WTC11 (cell line): ENCODE data around the gene CNPY4. TPM values are rescaled to one million over a fixed set of nuclear protein-coding genes. Genes with fewer than 3 reads are reported as not detected.

Experiments
- ATAC-seq: fragments of 200-7000 bp; cut with Tn5 transposase; 2 replicates; pipeline ENCODE4 v1.10.0; 2021; ENCODE audit warnings: mild to moderate bottlenecking, moderate library complexity
- CTCF ChIA-PET: fragments of 300-600 bp; sonication (Branson Sonifier 250); formaldehyde crosslinking; loops from one replicate; lab custom pipeline; 2021; ENCODE audit warnings: antibody characterized with exemption; lab: Charles Lee
- POLR2A ChIA-PET: fragments of 350-600 bp; sonication (Branson Sonifier 250); formaldehyde crosslinking; loops from one replicate; lab custom pipeline; 2021; ENCODE audit warnings: antibody characterized with exemption; lab: Charles Lee
- DNase-seq: peaks from one replicate; pipeline ENCODE4 v3.0.0; 2021; ENCODE audit warnings: low spot score
- H3K27ac Mint-ChIP-seq: 2 replicates; pipeline ENCODE4 v1.8.0; 2021; ENCODE audit warnings: mixed read lengths
- H3K27me3 Mint-ChIP-seq: 2 replicates; pipeline ENCODE4 v1.8.0; 2021; ENCODE audit warnings: low read depth, mild to moderate bottlenecking, moderate library complexity, mixed read lengths
- H3K36me3 Mint-ChIP-seq: 2 replicates; pipeline ENCODE4 v1.8.0; 2021; ENCODE audit warnings: mixed read lengths
- H3K4me1 Mint-ChIP-seq: 2 replicates; pipeline ENCODE4 v1.8.0; 2022; ENCODE audit warnings: mixed read lengths
- H3K4me3 Mint-ChIP-seq: 2 replicates; pipeline ENCODE4 v1.8.0; 2021; ENCODE audit warnings: mild to moderate bottlenecking, moderate library complexity, mixed read lengths
- H3K9me3 Mint-ChIP-seq: 2 replicates; pipeline ENCODE4 v1.8.0; 2021; ENCODE audit warnings: mixed read lengths
- CBFB ChIP-seq: sonication (generic); formaldehyde crosslinking; IDR thresholded peaks from 2 replicates; pipeline ENCODE4 v1.8.1; 2022; ENCODE audit warnings: mild to moderate bottlenecking, low read depth, missing genetic modification reagents
- CDX4 ChIP-seq: fragments of 250-450 bp; sonication (Bioruptor Pico); IDR thresholded peaks from 2 replicates; pipeline ENCODE4 v1.9.0; 2021; ENCODE audit warnings: moderate library complexity, mild to moderate bottlenecking, inconsistent platforms, borderline replicate concordance
- E2F5 ChIP-seq: sonication (generic); formaldehyde crosslinking; IDR thresholded peaks from 2 replicates; pipeline ENCODE4 v1.8.1; 2022; ENCODE audit warnings: mild to moderate bottlenecking, moderate library complexity, missing genetic modification reagents
- ELF4 ChIP-seq: sonication (generic); formaldehyde crosslinking; IDR thresholded peaks from 2 replicates; pipeline ENCODE4 v1.8.1; 2022; ENCODE audit warnings: low read depth, mild to moderate bottlenecking, moderate library complexity, missing genetic modification reagents
- EMX1 ChIP-seq: fragments of 250-450 bp; sonication (Bioruptor Pico); IDR thresholded peaks from 2 replicates; pipeline ENCODE4 v1.8.0; 2021; ENCODE audit warnings: mild to moderate bottlenecking
- FOXP1 ChIP-seq: sonication (generic); formaldehyde crosslinking; IDR thresholded peaks from 2 replicates; pipeline ENCODE4 v1.8.0; 2022; ENCODE audit warnings: missing genetic modification reagents, mild to moderate bottlenecking, moderate library complexity, borderline replicate concordance
- GABPB1 ChIP-seq: sonication (generic); formaldehyde crosslinking; IDR thresholded peaks from 2 replicates; pipeline ENCODE4 v1.8.1; 2023; ENCODE audit warnings: mild to moderate bottlenecking, missing genetic modification reagents
- NFATC4 ChIP-seq: fragments of 250-450 bp; sonication (Bioruptor Pico); IDR thresholded peaks from 2 replicates; pipeline ENCODE4 v1.9.0; 2021; ENCODE audit warnings: mild to moderate bottlenecking
- TEAD4 ChIP-seq: sonication (generic); formaldehyde crosslinking; IDR thresholded peaks from 2 replicates; pipeline ENCODE4 v1.8.0; 2022; ENCODE audit warnings: mild to moderate bottlenecking, missing genetic modification reagents
- ZNF138 ChIP-seq: sonication (generic); formaldehyde crosslinking; conservative IDR thresholded peaks from 2 replicates; pipeline ENCODE4 v1.8.1; 2022; ENCODE audit warnings: mild to moderate bottlenecking, moderate library complexity, missing genetic modification reagents
- ZNF281 ChIP-seq: sonication (generic); formaldehyde crosslinking; IDR thresholded peaks from 2 replicates; pipeline ENCODE4 v1.8.0; 2023; ENCODE audit warnings: mild to moderate bottlenecking, missing genetic modification reagents
- ZNF416 ChIP-seq: fragments of 250-450 bp; sonication (Bioruptor Pico); IDR thresholded peaks from 2 replicates; pipeline ENCODE4 v1.9.0; 2021; ENCODE audit warnings: mild to moderate bottlenecking, inconsistent platforms
- total RNA-seq: library from RNA; stranded (reverse); gene quantifications from 3 replicates; pipeline ENCODE4 v1.2.3, GENCODE V29; 2021
- TF ChIP-seq, protein P1 (sequence below): sonication (generic); formaldehyde crosslinking; IDR thresholded peaks from 2 replicates; pipeline ENCODE4 v1.8.1; 2023; ENCODE audit warnings: mild to moderate bottlenecking, missing genetic modification reagents, borderline replicate concordance
- TF ChIP-seq, protein P2 (sequence below): sonication (generic); formaldehyde crosslinking; IDR thresholded peaks from 2 replicates; pipeline ENCODE4 v1.8.0; 2022; ENCODE audit warnings: missing genetic modification reagents

The CNPY4 gene
- total RNA-seq, 1 experiment from 2014 or later, result 15.1 TPM

DNA sequence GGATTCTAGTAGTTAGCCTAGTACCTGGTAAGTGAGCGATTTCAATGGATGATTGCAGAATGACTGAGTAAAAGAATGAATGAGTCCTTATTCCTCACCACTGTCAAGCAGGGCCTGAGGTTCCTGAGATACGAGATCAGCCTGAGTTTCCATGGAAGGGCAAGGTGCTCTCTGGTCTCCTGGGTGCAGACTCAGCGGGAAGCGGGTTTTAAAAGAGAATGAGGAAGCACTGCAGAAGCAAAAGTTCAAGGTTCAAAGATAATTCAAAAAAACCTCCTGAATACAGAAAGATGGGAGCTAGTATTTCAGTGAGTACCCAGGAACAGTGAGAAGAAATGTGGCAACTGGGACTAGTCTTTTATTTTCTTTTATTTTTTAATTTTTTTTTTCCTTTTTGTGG is 42.2 kb upstream of the CNPY4 start:
- TF ChIP-seq FOXP1 (CRISPR knock-in tag) (no peak), CBFB (CRISPR knock-in tag) (no peak), E2F5 (CRISPR knock-in tag) (no peak), ZNF281 (CRISPR knock-in tag) (no peak), CDX4 (CRISPR knock-in tag) (no peak), TEAD4 (no peak), ZNF416 (no peak), ZNF138 (CRISPR knock-in tag) (no peak), ELF4 (CRISPR knock-in tag) (no peak)
- TF ChIP-seq, protein P1, sequence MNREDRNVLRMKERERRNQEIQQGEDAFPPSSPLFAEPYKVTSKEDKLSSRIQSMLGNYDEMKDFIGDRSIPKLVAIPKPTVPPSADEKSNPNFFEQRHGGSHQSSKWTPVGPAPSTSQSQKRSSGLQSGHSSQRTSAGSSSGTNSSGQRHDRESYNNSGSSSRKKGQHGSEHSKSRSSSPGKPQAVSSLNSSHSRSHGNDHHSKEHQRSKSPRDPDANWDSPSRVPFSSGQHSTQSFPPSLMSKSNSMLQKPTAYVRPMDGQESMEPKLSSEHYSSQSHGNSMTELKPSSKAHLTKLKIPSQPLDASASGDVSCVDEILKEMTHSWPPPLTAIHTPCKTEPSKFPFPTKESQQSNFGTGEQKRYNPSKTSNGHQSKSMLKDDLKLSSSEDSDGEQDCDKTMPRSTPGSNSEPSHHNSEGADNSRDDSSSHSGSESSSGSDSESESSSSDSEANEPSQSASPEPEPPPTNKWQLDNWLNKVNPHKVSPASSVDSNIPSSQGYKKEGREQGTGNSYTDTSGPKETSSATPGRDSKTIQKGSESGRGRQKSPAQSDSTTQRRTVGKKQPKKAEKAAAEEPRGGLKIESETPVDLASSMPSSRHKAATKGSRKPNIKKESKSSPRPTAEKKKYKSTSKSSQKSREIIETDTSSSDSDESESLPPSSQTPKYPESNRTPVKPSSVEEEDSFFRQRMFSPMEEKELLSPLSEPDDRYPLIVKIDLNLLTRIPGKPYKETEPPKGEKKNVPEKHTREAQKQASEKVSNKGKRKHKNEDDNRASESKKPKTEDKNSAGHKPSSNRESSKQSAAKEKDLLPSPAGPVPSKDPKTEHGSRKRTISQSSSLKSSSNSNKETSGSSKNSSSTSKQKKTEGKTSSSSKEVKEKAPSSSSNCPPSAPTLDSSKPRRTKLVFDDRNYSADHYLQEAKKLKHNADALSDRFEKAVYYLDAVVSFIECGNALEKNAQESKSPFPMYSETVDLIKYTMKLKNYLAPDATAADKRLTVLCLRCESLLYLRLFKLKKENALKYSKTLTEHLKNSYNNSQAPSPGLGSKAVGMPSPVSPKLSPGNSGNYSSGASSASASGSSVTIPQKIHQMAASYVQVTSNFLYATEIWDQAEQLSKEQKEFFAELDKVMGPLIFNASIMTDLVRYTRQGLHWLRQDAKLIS (CRISPR knock-in tag), result no peak
- peaks cover 30% of the 10 kb centered on the region for H3K9me3 Mint-ChIP-seq
- CTCF ChIA-PET, result no interaction called here
- H3K4me3 Mint-ChIP-seq, result no peak overlapping the region
- peaks cover 12% of the 10 kb centered on the region for H3K4me1 Mint-ChIP-seq
- H3K27me3 Mint-ChIP-seq, result peaks cover under 1% of the 10 kb centered on the region
- peaks cover 80% of the 10 kb centered on the region for H3K36me3 Mint-ChIP-seq
- POLR2A ChIA-PET, result no interaction called here
- ATAC-seq (no peak), DNase-seq (no peak)
- no peak overlapping the region for H3K27ac Mint-ChIP-seq

DNA sequence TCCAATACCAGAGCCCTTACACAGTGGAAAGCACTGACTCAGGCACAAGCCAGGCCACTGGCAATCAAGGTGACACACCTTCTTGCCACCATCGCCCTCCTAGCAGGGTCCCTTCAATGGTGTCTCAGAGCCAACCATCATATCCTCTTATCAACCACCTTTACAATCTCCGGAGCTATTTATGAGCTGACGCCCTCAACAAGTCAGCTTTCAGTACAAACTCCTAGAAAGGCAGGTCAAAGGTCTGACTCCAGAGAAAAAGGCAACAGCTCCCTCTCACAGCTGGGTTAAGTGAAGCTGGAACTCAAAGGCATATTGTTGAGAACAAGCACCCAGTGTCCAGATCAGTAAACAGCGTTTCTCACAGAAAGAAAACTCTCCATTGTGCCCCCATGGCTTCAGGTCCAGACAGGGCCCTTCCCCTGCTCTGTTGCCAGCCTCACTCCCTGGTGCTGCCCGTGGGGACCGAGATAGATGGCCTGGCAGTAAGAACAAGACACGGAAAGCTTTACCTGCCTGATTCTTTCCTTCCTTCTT is 40.3 kb upstream of the CNPY4 start:
- POLR2A ChIA-PET, result no interaction called here
- ATAC-seq (no peak), DNase-seq (no peak)
- H3K4me1 Mint-ChIP-seq, result peaks cover 23% of the 10 kb centered on the region
- CTCF ChIA-PET, result interaction anchor here (1.1 kb wide), 1 partner anchor 87 kb away, joined by 3 read pairs; no protein-coding TSS in a partner anchor
- TF ChIP-seq NFATC4 (CRISPR knock-in tag) (no peak), GABPB1 (CRISPR knock-in tag) (peak; percentile 24; the same call in 1 of the 2 replicates)
- peaks cover 61% of the 10 kb centered on the region for H3K36me3 Mint-ChIP-seq
- no peaks in the 10 kb centered on the region for H3K27me3 Mint-ChIP-seq
- peak overlapping the region; percentile 15 for H3K4me3 Mint-ChIP-seq
- peak overlapping the region; percentile 48 for H3K27ac Mint-ChIP-seq
- H3K9me3 Mint-ChIP-seq, result peaks cover 21% of the 10 kb centered on the region

DNA sequence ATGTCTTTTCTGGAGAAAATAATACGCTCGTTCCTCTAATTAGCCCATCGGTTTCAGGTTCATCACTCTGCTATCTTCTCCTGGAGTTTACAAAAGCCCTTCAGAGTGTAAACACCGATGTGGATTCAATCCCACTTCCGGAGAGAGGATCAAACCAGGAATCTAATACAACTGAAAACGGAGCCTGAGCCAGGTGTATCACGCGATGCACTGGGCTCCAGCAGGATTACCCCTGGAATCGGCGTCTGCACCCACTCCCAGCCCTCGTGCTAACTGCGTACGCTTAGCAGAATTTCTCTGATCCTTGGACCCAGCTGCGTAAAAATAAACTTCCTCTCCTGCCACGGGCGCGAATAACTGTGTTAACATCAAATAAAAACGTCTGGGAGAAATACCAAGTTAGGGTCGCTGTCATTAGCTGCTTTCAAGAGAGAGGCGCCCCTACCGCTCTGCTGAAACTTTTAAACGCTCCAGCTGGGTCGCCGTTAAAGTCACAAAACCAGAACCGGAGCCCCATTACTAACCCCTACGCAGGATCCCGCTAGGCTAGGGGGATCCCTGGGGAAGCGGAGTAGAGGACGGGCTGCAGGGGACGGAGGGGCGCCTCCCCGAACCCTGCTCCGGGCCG is 38.4 kb upstream of the CNPY4 start:
- peaks cover 7% of the 10 kb centered on the region for H3K9me3 Mint-ChIP-seq
- H3K36me3 Mint-ChIP-seq, result peaks cover 42% of the 10 kb centered on the region
- peak; percentile 7 for ATAC-seq
- ChIA-PET POLR2A (interaction anchor here (3.7 kb wide), 1 partner anchor 20 kb away, joined by 56 read pairs; the partner anchor contains the start of genes AP4M1 and MCM7), CTCF (no interaction called here)
- H3K4me1 Mint-ChIP-seq, result peaks cover 23% of the 10 kb centered on the region
- no peaks in the 10 kb centered on the region; the same call in 1 of the 2 replicates for H3K27me3 Mint-ChIP-seq
- peak overlapping the region; percentile 95 for H3K27ac Mint-ChIP-seq
- TF ChIP-seq, protein P2, sequence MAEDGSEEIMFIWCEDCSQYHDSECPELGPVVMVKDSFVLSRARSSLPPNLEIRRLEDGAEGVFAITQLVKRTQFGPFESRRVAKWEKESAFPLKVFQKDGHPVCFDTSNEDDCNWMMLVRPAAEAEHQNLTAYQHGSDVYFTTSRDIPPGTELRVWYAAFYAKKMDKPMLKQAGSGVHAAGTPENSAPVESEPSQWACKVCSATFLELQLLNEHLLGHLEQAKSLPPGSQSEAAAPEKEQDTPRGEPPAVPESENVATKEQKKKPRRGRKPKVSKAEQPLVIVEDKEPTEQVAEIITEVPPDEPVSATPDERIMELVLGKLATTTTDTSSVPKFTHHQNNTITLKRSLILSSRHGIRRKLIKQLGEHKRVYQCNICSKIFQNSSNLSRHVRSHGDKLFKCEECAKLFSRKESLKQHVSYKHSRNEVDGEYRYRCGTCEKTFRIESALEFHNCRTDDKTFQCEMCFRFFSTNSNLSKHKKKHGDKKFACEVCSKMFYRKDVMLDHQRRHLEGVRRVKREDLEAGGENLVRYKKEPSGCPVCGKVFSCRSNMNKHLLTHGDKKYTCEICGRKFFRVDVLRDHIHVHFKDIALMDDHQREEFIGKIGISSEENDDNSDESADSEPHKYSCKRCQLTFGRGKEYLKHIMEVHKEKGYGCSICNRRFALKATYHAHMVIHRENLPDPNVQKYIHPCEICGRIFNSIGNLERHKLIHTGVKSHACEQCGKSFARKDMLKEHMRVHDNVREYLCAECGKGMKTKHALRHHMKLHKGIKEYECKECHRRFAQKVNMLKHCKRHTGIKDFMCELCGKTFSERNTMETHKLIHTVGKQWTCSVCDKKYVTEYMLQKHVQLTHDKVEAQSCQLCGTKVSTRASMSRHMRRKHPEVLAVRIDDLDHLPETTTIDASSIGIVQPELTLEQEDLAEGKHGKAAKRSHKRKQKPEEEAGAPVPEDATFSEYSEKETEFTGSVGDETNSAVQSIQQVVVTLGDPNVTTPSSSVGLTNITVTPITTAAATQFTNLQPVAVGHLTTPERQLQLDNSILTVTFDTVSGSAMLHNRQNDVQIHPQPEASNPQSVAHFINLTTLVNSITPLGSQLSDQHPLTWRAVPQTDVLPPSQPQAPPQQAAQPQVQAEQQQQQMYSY (CRISPR knock-in tag), result 0 out of 2 replicates have a peak, but pooled peaks have one; percentile 17
- TF ChIP-seq TEAD4 (no peak), EMX1 (0 out of 2 replicates have a peak, but pooled peaks have one; percentile 31)
- H3K4me3 Mint-ChIP-seq, result peak overlapping the region; percentile 98
- no peak for DNase-seq
